GM21515 (cell line): Measurements from ENCODE around the gene SPHK2.
"Not testable (repeated sequence)": the region's sequence is repeated elsewhere in the genome, so short reads cannot be mapped to it uniquely, and the experiment has no call there.

Experiments used
- ATAC-seq: cut with Tn5 transposase; IDR thresholded peaks from one replicate; pipeline ENCODE4 v1.9.1; 2021; ENCODE audit not compliant: unreplicated experiment

The SPHK2 gene

DNA sequence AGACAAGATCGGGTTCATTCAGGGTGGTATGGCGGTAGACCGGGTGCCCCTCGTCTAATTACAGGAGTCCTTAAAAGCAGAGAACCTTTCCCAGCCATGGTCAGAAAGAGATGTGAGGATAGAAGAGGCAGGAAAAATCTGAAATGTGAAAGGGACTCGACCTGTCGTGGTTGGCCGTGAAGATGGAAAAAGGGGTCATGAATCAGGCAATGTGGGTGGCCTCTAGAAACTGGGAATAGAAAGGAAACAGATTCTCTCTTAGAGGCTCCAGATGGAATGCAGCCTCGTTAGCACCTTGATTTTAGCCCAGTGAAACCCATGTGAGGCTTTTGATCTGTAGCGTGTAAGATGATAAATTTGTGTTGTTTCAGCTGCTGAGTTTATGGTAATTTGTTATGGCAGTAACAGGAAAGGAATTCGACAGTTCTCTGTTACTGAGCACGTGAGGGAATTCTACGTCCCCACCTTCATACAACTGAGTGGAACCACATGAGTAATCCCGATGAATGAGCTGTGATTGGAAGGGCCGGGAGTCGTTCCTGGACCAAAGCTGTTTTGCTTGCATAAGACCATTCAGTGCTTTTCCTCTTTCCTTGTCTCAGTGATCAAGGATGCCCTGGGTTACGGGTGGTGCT is 37.7 kb downstream of the SPHK2 start:
- ATAC-seq = no peak

- ATAC-seq = not testable (repeated sequence)
Observed at GRCh38 chr19:48657828-48658227, 38.5 kb downstream of the SPHK2 start.

DNA sequence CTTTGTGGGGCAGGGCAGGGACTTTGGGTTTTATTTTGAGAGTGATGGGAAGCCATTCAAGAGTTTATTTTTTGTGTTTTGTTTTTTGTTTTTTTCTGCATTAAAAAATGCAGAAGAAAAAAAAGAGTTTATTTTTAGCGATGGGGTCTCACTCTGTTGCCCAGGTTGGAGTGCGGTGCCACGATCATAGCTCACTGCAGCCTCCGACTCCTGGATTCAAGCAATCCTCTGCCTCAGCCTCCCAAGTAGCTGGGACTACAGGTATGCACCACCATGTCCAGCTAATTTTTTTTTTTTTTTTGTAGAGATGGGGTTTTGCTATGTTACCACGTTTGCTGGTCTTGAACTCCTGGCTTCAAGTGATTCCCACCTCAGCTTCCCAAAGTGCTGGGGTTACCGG is 39.2 kb downstream of the SPHK2 start:
- ATAC-seq = no peak

GRCh38 chr19:48659768-48660167 is 40.5 kb downstream of the SPHK2 start:
- no peak for ATAC-seq

DNA sequence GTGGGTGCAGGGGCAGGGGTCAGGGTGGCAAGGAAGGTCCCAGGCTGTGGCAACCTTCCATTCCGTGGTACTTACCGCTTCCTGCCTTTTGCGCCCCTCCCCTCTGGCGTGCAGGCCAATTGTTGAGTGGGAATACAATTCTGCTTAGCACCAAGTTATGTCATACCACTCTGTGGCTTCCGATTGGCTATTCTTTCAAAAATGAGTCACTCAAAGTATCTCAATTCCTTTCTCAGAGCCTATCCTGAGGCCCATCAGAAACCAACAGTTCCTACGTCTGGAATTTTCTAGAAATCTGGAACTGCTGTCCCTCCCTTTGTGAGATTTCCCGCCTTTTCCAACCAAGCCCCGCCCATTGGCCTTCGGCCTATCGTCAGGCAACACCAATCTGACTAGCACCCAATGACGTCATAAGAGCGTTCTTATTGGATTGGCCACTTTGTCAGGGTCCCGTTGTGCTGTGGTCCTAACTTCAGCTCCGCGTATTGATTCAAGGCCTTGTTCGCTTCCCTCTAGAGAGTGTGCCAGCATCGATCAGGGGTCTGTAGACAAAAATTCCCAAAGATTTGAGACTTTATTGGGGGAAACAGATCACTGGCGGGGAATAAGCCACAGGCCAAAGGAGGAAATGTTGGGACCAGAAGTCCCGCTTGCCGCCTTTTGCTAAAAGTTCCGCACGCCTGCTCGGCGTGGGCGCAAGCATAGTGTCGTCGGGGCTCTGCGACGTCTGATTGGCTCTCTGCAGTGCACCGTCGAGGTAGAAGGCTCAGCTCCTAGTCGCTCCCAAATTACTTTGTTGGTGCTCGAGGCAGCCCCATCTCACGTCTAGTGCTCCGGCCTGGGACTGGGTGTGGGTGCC is 41.8 kb downstream of the SPHK2 start:
- ATAC-seq = no peak

DNA sequence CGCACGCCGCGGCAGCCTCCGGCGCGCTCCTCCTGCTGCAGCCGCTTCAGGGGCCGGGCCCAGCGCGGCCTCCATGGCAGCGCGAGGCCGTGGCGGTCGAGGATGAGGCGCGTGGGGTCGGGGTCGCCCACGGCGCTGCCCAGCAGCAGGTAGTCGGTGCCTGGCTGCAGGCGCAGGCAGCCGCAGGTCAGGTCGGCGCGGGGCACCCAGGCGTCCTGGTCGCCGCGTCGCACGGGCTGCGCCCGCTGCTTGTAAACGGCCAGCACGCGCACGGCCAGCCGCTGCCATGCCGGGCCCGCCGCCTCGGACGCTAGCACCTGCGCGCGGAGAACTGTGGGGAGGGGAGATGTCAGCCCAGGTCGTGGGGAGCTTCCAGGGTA is 42.4 kb downstream of the SPHK2 start:
- ATAC-seq = no peak

GRCh38 chr19:48663667-48664066 is 44.4 kb downstream of the SPHK2 start:
- ATAC-seq = no peak

DNA sequence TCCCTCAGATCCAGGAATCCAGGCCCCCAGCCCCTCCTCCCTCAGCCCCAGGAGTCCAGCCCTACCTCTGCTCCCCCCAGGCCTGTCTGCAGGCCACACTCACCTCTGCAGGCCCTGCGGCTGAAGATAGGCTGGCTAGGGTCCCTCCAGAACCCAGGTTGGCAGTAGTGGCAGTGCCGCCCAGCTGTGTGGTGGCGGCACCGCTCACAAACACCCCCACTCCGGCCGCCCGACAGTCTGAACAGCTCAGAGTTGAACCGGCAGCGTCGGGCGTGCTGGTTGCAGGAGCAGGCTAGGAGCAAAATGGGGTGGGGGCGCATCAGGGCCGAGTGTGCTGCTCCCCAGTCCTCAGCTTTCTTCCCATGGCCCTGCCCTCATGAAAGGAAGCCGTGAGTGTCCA is 45.2 kb downstream of the SPHK2 start:
- no peak for ATAC-seq

DNA sequence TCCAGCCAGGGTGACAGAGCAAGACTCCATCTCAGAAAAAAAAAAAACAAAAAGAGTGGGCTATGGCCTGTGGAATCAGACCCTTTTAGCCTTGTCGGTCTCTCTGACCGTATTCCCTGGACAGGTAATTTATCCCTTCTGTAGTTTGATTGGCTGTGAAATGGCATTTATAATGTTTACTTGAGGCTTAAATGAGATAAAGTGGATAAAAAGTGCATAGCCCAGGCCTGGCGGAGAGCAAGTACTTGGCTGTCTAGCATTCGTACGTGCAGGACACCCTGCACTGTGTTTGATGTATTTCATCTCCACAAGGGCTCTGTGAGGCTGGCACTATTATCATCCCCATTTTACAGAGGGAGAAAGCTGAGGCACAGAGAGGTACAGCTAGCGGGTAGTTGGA is 46.5 kb downstream of the SPHK2 start:
- no peak for ATAC-seq

GRCh38 chr19:48668332-48668731 is 49.0 kb downstream of the SPHK2 start:
- ATAC-seq = no peak

- no peak for ATAC-seq
Observed at GRCh38 chr19:48668761-48669160, 49.5 kb downstream of the SPHK2 start.

- ATAC-seq = no peak
Observed at GRCh38 chr19:48669903-48670668, 50.8 kb downstream of the SPHK2 start.

DNA sequence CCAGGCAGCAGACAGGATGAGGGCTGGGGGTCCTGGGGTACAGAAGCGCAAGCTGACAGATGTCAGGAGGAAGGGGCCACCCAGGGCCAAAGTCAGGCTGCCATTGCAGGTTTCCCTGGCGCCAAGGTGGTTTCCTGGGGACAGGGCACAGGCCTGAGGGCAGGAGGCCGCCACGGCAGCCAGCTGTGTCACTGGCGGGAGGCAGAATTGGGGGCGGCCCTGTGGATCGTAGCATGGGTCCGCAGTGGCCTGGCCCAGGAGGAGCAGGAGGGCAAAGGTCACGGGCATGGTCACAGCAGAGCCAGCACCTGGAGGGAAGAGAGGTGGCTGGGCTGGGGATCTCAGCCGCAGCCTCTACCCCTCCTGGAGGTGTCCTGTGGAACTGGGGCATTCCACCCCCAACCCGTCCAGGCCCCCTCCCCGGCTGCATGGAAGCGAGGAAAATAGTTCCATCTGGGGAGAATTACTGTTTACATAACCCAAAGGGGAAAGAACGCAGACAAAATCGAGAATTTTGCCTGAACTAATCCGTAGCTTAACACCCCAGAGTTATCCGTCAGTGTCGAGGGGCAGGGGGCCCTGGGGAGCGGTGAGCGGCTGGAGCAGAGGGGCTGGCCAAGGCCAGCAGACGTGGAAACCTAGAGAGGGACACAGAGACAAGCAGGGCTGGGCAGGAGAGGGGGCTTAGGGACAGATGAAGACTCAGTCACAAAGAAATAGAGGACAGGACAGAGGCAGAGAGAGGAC is 51.6 kb downstream of the SPHK2 start:
- no peak for ATAC-seq

- ATAC-seq = no peak
Observed at GRCh38 chr19:48671446-48671995, 52.2 kb downstream of the SPHK2 start.

GRCh38 chr19:48672994-48673393 is 53.7 kb downstream of the SPHK2 start, which contains the start of gene NTN5:
NTN5 (minus strand) TSS chr19:48673017; CDS start chr19:48670986, 2,031 bp downstream.
- ATAC-seq = no peak

GRCh38 chr19:48673436-48674100 is 54.3 kb downstream of the SPHK2 start:
- no peak for ATAC-seq

DNA sequence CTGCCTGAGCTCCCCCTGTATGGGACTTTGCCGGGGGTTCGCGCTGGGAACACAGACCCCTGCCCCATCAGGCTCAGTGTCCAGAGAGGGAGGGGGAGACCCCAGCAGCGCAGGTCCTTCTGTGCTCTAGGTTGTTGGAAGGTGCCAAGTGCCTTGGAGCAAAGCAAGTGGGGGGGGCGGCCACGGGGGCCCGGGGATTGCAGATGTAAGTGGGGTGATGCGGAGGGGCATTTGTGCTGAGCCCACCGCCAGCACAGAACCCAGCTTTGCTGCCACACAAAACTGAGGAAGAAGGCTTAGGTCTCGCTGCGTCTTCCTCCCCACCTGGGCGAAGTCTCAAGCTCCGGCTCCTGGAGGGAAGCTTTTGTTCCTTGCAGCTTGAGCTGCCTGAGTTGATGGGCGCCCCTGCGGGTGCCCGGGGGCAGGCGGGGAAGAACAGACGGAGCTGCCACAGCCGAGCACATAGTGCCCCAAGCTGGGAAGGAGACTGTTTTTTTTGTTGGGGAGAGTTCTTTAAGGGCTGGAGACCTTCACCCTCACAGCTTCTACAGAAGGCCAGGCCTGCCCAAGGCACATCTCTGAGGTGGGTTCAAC is 55.0 kb downstream of the SPHK2 start:
- no peak for ATAC-seq

- no peak for ATAC-seq
Observed at GRCh38 chr19:48674921-48675824, 55.9 kb downstream of the SPHK2 start.

- ATAC-seq = no peak
Observed at GRCh38 chr19:48676487-48676886, 57.2 kb downstream of the SPHK2 start.
